Hepatic stellate cell (primary cell): Measurements from ENCODE around the gene FAM184A.

ENCODE experiments used
- DNase-seq: peaks from one replicate; pipeline ENCODE4 v3.0.0; 2011; ENCODE audit warnings: low spot score

Gene FAM184A

GRCh38 chr6:119060255-119060907, 18.1 kb downstream of the FAM184A start:
- DNase-seq: no peak

GRCh38 chr6:119055069-119055468, 23.4 kb downstream of the FAM184A start:
- DNase-seq: no peak

GRCh38 chr6:119052987-119053386, 25.5 kb downstream of the FAM184A start:
- no peak for DNase-seq

GRCh38 chr6:119052292-119052889, 26.1 kb downstream of the FAM184A start:
- DNase-seq: no peak

GRCh38 chr6:119044255-119044654, 34.2 kb downstream of the FAM184A start:
- DNase-seq: no peak

- DNase-seq: no peak
Observed at GRCh38 chr6:119043783-119044182, 34.7 kb downstream of the FAM184A start.

- no peak for DNase-seq
Observed at GRCh38 chr6:119043265-119043664, 35.2 kb downstream of the FAM184A start.

GRCh38 chr6:119040636-119041035, 37.8 kb downstream of the FAM184A start:
- no peak for DNase-seq

- no peak for DNase-seq
Observed at GRCh38 chr6:119040229-119040628, 38.2 kb downstream of the FAM184A start.

GRCh38 chr6:119037941-119038623, 40.4 kb downstream of the FAM184A start:
- no peak for DNase-seq

- no peak for DNase-seq
Observed at GRCh38 chr6:119037264-119037663, 41.2 kb downstream of the FAM184A start.

GRCh38 chr6:119036081-119036480, 42.4 kb downstream of the FAM184A start:
- no peak for DNase-seq

- no peak for DNase-seq
Observed at GRCh38 chr6:119035459-119035858, 43.0 kb downstream of the FAM184A start.

GRCh38 chr6:119034827-119035458, 43.5 kb downstream of the FAM184A start:
- no peak for DNase-seq

GRCh38 chr6:119032428-119032827, 46.0 kb downstream of the FAM184A start:
- DNase-seq: no peak

GRCh38 chr6:119030759-119031158, 47.7 kb downstream of the FAM184A start:
- DNase-seq: no peak

GRCh38 chr6:119028091-119028490, 50.4 kb downstream of the FAM184A start:
- no peak for DNase-seq

- no peak for DNase-seq
Observed at GRCh38 chr6:119027465-119027864, 51.0 kb downstream of the FAM184A start.

- DNase-seq: no peak
Observed at GRCh38 chr6:119026822-119027221, 51.6 kb downstream of the FAM184A start.

GRCh38 chr6:119025793-119026192, 52.7 kb downstream of the FAM184A start:
- DNase-seq: no peak

- DNase-seq: no peak
Observed at GRCh38 chr6:119024111-119024510, 54.4 kb downstream of the FAM184A start.

GRCh38 chr6:119022796-119023195, 55.7 kb downstream of the FAM184A start:
- DNase-seq: no peak
